Stimulated activated CD8-positive, alpha-beta memory T cell treated with anti-CD3 and anti-CD28 coated beads, Interleukin-4, amount 100 ng/mL, for 24 hours (primary cell): ENCODE measurements around the gene RASAL2.
"Not testable (repeated sequence)": the region's sequence is repeated elsewhere in the genome, so short reads cannot be mapped to it uniquely, and the experiment has no call there.

Experiments used
- DNase-seq: peaks from one replicate; pipeline ENCODE4 v3.0.0-alpha.2; 2020; ENCODE audit warnings: low read depth

The RASAL2 gene

DNA sequence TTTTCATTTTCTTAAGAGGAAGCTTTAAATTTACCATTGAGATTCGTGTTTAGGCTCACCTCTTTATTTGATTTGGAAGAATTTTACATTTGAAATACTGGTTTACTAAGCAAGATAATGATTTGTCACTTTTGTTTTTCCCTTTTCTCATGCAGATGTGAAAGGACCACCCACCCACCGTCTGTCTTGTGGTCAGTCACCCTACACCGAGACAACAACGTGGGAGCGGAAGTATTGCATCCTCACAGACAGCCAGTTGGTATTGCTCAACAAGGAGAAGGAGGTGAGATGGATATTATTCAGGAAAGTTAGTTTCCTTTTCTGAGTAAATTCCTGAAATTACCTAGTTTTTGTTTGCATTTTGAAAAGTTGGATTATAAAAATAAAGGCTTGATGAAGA, 189.5 kb downstream of the RASAL2 start:
- DNase-seq, result no peak

GRCh38 chr1:178284058-178284457, 190.2 kb downstream of the RASAL2 start:
- DNase-seq, result no peak

GRCh38 chr1:178291166-178291565, 197.3 kb downstream of the RASAL2 start:
- DNase-seq, result no peak

GRCh38 chr1:178294654-178295053, 200.8 kb downstream of the RASAL2 start:
- DNase-seq, result no peak

GRCh38 chr1:178300352-178300699, 206.4 kb downstream of the RASAL2 start:
- no peak for DNase-seq

DNA sequence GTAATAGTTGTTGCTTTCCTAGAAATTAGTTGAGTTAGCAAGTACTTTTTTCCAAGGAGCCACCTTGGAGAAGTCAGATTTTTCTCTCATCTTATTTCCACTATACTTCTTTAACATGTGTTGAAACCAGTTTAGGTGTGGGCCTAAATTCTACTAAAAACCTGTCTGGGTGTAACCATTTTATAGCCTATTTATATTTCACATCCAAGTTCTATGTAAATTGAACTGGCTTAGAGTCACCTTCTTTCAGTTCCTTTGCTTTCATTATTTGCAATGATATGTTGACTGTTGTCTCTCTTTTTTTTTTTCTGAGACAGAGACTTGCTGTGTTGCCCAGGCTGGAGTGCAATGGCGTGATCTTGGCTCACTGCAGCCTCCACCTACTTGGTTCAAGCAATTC, 207.2 kb downstream of the RASAL2 start:
- no peak for DNase-seq

DNA sequence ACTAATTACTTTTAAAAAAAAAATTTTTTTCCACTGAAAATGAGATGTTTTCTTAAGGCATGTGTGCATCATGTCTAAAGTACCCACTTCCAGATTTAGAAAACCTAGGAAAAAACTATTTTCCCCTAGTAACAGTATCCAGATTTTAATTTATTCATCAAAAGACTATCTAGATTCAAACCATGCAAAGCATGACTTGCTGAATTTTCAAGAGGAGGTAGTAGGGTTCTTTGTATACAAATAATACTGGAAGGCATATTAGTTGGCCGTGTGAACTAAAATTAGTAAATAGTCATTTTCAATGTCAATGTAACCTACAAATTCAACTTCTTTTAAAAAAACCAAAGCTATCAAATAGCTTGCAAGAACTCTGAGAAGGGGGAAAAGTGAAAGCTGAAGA, 213.4 kb downstream of the RASAL2 start:
- DNase-seq, result no peak

- no peak for DNase-seq
Observed at GRCh38 chr1:178308438-178308837, 214.5 kb downstream of the RASAL2 start.

DNA sequence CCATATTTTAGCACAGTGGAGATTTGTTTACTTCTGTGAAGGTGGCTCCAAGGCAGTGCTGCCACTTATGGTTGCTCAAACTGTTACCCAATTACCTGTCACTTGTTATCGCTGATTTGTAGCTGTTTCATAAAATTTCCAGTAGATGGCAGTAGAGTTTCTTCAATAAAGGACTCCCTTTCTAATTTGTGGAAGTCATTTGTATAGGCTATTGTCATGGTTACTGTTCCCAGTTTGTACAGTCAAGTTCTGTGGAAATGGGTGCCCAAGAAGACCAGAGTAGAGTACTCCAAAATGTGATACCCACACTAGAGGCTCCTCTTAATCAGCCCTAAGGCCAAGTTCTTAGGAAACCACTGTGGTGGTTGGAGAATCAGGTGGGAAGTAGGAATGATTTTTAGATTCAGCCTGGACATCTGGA, 216.8 kb downstream of the RASAL2 start:
- DNase-seq, result no peak

DNA sequence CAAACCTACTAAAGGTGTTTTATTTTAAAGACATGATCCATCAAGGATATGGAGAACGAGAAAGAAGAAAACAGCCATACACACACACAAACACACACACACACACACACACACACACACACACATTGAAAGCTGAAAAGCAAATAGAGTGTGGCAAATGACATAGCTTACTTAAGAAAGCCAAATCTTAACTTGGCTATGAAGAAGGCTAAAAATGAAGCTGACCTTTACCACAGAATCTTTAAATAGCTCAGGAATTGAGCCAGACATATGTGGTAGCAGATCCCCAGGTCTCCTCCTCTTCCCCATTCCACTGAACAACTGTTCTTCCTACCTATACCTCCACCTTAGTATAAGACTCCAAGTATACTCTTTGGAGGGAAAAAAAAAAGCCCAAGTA, 217.3 kb downstream of the RASAL2 start:
- no peak for DNase-seq

DNA sequence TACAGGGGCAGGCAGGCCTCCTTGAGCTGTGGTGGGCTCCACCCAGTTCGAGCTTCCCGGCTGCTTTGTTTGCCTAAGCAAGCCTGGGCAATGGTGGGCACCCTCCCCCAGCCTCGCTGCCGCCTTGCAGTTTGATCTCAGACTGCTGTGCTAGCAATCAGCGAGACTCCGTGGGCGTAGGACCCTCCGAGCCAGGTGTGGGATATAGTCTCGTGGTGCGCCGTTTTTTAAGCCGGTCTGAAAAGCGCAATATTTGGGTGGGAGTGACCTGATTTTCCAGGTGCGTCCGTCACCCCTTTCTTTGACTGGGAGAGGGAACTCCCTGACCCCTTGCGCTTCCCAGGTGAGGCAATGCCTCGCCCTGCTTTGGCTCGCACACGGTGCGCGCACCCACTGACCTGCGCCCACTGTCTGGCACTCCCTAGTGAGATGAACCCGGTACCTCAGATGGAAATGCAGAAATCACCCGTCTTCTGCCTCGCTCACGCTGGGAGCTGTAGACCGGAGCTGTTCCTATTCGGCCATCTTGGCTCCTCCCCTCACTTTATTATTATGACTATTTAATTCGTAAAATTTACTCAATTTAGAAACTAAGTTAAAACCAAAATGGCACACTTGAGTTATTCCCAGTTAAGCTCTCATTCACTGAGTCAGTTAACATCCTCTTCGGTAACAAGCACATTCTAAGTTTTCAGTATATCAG, 226.5 kb downstream of the RASAL2 start:
- DNase-seq, result not testable (repeated sequence)

DNA sequence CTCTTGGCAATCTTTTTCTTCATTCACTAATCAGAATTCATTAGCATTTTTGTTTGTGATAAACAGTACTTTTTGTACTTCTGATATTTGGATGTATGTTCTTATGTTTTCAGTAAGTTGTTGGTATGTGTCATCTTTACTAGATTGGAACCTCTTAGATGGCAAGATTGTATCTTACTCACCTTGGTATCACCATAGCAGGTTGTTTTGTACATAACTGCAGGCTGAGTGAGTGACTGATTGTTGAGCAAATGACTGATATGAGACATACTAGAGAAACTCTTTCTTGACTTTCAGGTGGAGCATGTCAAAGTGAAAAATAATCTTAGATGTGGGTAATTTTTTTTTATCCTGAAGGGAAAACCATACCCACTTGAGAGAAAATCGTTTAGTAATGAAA, 229.2 kb downstream of the RASAL2 start:
- no peak for DNase-seq

- DNase-seq, result no peak
Observed at GRCh38 chr1:178324003-178324402, 230.1 kb downstream of the RASAL2 start.

GRCh38 chr1:178328728-178329127, 234.8 kb downstream of the RASAL2 start:
- no peak for DNase-seq

- no peak for DNase-seq
Observed at GRCh38 chr1:178330153-178330552, 236.2 kb downstream of the RASAL2 start.

- no peak for DNase-seq
Observed at GRCh38 chr1:178330848-178331497, 237.1 kb downstream of the RASAL2 start.

DNA sequence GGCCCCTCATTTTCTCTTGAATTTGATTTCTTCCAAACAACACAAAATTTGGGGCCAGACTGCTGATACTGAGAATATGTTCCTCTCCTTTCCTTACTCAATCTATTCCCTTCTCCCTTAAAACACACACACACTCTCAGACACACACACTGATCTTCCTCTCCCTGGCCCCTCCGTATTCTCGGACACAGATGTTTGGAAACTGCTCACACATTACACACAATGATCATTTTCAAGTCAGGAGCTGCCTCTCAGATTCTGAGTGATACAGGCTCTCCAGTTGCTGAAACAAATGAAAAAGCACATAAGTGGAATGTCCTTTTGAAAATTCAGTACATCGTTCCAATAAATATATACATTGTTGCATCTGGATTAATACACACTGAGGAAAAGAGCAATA, 241.5 kb downstream of the RASAL2 start:
- DNase-seq, result no peak

GRCh38 chr1:178337091-178337706, 243.3 kb downstream of the RASAL2 start:
- no peak for DNase-seq

- no peak for DNase-seq
Observed at GRCh38 chr1:178339834-178340233, 245.9 kb downstream of the RASAL2 start.

DNA sequence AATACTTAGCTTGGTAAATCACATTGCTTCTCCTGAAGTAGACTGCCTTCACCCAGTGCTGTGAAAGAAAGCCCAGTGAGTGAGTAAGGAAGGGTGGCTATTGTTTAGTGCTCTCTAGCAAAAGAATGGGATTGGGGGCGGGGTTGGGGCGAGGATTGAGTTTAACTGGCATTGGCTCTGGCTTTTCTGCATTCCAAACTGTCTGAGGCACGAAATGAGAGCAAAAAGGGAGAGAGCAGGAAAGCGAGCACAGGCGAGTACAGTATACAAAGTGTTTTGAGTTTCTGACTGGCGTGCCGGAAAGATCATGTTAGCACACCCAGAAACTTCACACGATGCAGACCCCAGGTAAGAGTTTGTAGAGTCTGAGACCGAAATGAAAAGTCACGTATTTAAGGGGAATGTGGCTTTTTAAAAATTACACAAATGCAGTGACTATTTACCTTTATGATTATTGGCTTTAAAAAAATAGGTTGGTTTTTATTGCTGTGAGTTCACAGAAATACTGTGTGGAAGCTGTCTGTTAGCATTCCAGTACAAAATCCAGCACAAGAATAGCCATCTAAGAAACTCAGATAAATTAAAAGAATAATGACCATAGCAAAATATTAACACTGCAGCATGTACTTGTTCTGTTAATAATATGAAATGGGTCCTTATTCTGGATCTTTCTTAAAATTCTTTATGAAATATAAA, 247.5 kb downstream of the RASAL2 start:
- DNase-seq, result no peak

DNA sequence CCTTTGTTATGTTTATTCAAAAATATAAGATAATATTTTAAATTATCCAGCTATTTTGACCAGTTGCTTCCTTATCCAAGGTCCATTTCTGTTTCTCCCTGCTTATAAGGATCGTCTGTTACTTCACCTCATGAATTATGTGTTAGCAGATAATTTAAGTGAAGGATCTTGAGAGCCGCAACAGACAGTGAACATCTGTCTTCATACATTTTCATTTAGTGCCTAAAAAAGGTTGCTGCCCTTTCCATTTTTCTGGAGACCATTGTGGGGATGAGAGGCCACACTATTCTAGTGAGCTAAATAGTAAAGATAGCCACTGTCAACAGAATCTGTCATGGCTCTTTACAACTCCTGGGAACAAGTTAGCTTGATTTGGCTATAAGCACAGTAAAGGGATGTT, 248.8 kb downstream of the RASAL2 start:
- DNase-seq, result no peak

- DNase-seq, result no peak
Observed at GRCh38 chr1:178344513-178345091, 250.7 kb downstream of the RASAL2 start.

- no peak for DNase-seq
Observed at GRCh38 chr1:178345238-178345637, 251.3 kb downstream of the RASAL2 start.
